NCI-H187 treated with DMSO at 0.1 percent for 48 hours (cell line): ENCODE measurements around the gene HS3ST3B1.

Experiments
- DNase-seq: peaks from one replicate; lab custom pipeline; 2025; lab: John Stamatoyannopoulos, UW

Gene HS3ST3B1

DNA sequence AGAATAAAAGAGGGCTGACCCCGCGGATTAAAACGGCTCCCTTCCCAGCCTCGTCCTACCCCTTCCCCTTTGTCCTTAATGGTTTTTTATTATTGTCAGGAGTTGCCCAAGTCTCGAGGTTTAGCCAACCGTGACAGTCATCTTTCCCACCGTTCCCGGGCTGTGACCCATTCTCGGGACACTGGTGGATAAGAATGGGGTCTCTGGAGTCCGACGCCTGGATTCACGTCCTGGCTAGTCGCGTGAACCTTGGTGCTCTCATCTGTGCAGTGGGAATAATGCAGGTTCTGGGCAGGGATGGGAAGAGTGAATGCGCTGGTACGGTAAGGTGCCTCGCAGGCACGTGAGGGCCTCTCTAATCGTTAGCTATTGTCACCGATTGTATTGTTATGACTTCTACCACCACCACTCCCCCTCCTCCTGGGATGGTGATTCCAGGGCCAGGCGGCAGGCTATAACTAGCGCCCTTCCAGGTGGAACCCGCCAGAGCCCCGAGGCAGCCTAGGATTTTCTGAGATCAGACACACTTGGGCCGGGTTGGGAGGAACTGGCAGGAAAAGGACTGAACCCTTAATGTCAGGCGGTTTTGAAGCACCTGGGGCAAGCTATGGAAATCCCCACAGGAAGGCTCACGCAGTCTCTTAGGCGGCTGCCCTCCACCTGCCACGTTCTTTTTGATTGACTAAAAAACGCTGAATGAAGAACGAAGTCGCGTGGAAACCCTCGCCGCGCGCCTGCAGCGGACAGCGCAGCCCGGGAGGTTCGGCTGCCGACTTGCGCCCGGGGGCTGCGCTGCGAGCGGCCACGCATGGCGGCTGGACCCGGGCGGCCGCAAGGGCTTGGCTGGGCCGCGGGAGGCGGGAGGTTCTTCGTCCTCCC is 2.7 kb downstream of the HS3ST3B1 start:
- DNase-seq, result no peak

DNA sequence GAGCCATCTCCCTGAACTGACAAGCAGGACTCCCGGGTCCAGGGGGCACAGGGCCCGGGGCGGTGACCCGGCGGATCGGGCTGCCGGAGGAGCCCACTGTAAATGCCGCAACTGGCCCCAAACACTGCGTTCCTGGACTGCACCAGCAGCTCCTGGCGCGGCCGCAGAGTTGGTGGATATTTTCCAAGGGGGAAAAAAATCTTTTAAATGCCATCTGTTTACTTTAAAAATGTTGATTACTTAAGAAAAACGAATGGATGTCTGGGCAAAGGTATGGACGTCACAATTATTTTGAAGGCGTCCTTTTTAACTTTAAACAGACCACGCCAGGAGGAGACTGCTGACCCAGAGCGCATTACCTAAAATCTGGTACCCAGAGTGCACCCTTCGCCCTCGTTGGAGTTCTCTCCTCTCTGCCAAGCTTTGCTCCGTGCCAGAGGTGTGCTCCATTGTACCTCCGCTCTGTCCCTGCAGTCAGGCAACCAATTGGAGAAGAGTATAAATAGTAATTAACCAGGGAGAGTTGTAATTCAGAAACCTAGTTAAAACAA is 3.4 kb downstream of the HS3ST3B1 start:
- DNase-seq, result no peak

DNA sequence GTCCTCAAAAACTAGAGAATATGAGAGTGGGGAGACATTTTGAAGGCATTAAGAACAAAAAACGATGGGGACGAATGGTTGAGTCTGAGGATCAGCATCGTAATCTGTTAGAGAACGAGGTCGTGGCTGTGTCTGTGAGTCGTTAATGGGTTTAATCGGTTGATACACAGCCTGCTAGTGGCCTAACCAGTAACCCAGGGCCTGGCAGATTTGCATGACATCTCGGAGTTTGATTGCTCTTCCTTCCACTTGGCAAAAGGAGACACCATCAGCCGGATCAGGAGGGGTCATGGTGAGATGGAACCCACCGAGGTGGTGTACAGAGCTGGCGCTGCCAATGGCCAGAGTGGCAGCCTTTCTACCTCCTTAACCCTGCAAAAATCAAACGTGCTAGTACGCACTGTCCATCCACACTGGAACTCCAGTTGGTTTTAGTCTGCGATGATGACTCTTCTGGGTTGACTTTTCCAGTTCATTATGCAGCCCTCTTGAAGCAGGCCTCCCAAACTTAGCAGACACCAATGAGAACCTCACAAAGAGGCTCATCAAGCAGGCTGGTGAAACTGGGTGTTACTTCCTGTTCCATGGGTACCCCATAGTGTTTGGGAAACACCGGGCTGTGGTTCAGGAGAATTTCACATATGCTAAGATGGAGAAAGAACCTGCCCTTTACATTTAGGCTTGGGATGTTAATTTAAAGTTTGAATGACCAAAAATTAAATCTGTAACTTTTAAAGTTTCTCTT is 4.1 kb downstream of the HS3ST3B1 start:
- no peak for DNase-seq

DNA sequence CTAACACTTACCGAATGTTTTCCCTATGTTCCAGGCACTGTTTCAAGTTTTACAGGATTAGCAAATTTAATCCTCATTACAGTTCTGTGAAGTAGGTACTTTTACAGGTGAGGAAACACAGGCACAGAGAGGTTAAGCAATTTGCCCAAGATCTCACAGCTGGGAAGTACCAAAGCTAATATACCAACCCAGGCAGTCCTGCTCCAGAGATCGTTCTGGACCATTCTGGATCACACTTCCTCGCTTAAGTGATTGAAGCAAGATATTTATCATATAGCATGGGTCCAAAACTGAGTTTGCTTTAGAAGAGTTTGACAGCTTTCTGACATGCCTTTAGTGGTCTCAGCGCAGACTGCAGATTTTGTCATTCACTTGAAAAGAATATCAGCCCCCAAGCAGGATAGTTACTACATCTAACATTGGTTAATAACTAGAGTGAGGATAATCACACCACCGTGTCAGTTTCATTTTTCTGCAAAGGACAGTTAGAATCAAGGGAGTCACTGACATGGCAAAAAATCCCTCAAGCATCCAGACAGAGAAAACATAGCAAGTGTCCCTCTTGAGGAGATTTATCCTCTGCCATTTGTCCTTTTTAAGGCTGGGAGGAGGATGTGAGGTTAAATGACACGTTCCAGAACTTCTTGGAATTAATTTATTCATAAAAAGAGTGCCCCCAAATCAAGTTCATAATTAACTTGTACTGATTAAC is 5.1 kb downstream of the HS3ST3B1 start:
- no peak for DNase-seq

DNA sequence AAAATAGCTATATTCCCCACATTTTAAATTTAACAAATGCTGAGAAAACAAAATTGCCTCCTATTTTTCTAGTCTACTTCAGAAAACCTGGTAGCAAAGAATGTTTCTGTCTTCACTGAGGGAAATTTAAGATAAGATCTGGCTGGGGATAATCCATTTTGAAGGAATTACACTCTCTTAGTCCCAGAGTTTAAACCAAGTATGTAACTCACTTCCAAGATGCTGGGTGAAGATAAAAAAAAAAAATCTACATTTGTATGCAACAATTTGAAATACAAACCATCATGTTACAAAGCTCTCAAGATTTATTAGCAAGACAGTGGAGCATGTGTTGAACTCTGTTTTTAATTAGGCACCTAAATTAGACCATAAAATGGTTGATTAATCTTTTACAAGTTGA is 5.7 kb downstream of the HS3ST3B1 start:
- DNase-seq, result no peak

DNA sequence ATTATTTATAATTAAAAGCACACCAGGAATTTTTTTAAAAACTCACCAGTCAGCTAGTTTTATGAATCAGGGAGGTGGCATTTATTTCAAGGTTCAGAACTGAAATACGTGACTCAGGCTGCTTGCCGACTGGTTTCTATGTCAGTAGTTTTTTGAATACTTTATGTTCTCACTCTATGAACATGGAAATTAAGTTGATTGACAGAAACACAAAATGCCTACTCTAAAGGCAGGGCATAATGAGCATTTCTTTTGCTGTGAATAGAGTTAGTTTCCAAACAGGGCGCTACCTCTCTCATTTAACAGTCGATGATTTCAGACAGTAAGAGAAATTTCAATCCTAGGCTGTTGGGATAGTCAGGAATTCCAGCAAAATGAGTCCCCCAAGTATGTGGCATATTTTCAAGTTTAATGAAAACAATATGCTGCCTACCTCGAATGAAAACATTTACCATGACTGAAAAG is 6.7 kb downstream of the HS3ST3B1 start:
- no peak for DNase-seq

DNA sequence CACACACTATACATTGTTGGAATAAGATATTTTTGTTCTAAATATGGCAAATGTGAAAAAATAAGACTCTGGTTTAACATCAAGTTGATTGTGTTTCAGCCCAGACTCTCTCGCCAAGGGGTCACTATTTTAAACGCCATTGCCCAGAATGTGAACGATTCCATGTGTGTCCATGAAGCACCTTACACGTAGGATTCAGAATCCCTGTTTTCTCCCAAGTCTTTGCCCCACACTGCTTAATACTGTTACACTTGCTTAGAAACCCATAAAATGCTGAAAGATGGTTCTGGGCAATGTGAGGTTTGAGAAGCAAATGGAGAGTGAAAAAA is 7.7 kb downstream of the HS3ST3B1 start:
- DNase-seq, result no peak

DNA sequence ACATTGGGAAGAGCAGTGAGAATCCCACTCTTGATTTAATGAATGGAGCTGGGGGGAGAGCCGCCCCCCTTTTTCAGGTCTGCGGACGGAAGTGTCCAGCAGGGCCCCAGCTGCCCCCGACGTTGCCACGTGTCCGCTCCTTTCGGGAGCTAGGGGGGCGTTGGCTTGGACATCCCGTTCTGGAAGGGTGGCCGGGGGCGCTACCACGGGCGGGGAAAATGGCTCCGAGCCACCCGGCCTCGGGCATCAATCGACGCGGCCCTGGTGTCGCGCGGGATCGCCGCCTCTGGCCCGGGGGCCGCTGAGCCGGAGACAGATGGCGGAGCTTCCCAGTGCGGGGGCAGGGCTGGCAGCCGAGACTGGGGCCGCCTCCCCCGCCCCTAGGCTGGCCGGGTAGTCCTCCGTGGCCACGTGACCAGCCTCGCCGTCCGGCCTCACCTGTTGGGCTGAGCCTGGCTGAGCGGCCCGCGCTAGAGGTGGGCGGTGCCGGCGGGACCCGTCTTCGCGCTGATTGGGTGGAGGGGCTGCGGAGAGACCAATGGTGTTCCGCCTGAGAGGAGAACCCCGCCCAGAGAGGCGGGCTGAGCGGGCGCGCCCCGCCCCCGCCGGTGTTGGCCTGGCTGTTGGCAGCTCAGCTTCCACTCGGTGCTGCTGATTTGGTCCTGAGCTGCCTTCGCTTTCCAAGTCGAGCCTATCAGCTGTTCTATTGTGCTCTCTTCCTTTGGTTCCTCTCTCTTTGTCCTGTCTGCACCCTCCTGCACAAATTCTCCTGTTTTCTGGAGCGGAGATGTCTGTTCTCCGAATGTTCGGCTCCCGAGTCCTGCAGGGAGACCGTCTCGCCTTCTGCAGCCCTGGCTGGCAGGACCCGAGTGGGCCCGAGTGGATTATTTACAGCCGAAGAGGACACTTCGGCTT is 8.3 kb downstream of the HS3ST3B1 start:
- no peak for DNase-seq

DNA sequence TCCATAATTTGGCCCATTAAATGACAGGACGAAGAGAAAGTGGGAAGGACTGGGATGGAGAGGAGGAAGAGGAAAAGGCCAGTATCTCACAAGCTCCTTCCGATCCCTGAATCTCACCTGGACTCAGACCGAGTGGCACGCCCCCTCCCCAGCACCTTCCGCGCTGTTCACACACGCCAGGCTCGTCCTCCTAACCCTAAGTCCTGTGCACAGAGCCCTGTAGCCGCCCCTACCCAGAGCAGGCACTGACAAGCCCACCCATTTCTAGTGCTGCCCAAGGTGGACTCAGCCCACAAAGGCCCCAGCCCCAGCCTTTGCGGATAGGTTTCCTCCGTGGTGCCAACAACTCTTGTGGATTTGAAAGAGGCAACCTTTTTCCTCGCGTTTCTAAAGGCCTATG is 9.2 kb downstream of the HS3ST3B1 start:
- DNase-seq, result no peak

DNA sequence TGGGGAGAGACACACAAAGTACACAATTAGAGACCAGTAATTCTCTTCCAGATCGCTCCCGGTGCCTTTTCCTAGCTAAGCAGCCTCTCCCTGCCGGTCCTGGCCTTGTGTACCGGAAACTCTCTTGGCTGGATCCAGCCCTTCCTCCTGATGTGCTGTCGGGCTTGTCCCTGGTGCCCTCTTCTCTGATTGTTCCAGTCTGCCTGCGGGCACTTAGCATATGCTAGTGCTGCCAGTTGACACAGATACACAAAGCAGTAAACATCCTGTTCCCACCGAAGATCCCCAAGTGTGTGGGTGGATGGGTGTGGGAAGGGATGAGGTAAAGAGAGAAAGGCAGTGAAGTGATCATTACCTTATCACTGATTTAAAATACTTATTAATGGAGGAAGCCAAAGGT is 9.7 kb downstream of the HS3ST3B1 start:
- no peak for DNase-seq

DNA sequence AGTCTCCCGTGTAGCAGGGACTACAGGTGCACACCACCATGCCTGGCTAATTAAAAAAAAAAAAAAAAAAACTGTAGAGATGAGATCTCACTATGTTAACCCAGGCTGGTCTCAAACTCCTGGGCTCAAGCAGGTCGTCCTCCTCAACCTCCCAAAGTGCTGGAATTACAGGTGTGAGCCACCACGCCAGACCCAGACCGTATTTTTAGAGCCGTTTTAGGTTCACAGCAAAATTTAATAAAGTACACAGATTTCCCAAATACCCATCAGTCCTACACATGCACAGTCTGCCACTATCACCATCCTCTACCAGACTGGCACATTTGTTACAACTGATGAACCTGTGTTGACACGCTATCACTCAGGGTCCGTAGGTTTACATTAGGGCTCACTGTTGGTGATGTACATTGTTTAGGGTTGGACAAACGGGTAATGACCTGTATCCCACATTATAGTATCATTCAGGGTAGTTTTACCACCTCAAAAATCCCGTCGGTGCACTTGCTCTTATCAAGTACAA is 10.4 kb downstream of the HS3ST3B1 start:
- no peak for DNase-seq

DNA sequence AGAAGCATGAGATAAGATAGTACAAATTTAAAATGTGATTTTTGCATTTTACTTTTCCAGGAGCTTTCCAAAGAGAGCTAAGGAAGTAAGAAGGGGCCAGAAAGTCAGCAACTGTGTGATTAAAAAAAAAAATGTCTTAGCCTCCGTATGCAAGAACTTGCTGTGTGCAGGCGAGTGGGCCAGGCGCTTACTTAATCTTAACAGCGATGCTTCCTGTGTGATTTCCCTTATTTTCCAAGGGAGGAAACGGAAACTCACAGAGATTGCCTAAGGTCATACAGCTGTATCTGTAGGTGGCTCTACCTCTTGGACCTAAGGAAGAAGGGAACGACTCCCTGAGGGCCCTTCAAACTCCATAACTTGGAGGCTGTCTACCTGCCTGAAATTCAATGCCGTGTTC is 11.1 kb downstream of the HS3ST3B1 start:
- no peak for DNase-seq

DNA sequence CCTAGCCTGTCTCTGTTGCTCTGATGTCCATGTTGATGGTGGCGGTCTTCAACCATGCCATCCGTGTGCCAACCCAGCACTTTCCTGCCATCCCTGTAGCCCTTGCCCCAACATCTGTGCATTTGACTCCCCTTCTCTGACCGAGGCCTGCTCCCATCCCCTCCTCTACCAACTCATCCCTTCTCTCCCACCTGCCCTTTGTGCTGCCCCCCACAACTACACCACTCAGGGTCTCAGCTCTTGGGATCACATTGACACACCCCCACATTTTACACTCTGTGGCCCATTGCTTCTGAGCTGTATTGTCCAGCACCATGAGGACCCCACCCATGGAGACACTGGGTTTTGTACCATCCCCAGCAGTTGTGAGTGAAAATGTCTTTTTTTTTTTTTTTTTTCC is 11.6 kb downstream of the HS3ST3B1 start:
- DNase-seq, result no peak

DNA sequence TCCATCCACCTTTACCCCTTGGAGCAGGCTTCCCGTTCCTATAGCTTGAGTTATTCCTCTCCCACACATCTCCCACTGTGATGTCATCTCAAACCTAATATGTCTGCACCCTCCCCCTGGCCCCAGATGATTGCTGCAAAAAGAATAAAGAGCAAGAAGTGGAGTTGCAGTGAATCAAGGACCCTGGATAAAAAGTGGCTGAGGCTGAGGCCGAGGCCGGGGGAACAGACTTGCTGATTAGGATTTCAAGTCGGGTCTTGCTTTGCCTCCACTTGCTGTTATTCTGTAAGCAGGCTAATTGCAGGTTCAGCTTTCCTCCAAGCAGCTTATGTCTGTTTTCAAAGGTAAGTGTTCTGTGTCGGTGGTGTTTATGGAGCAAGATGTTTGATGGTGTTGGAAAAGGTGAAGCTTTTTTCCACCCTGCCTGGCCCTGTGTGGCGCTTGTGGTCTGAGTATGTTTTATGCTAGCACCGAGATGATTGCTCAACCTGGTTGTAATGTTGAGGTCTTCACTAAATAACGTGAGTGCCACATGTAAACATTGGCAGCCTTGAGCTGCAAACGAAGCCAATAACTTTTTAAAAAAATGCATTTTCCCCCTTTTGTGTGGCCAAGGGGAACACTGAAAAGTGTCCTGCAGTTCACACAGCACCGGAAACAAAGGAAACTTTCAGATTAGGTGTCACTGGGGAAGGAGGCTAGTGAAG is 15.4 kb downstream of the HS3ST3B1 start:
- no peak for DNase-seq

DNA sequence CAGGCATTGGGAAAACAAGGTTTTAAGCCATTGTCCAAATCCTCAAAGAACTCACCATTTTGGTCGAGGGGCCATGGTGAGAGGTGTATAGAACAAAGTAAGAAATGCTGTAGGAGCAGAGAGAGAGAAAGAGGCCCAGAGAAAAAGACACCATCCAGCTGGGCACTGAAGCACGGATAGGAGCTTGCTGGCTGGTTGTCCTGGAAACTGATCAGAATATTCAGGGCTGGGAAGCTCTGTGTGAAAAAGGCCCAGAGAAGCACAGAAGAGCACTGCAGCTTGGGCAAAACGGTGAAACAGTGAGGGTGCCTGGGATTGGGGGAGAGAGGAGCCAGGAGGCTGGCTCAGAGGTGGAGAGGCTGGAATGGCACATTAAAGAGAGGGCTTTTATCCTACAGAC is 16.5 kb downstream of the HS3ST3B1 start:
- DNase-seq, result no peak

DNA sequence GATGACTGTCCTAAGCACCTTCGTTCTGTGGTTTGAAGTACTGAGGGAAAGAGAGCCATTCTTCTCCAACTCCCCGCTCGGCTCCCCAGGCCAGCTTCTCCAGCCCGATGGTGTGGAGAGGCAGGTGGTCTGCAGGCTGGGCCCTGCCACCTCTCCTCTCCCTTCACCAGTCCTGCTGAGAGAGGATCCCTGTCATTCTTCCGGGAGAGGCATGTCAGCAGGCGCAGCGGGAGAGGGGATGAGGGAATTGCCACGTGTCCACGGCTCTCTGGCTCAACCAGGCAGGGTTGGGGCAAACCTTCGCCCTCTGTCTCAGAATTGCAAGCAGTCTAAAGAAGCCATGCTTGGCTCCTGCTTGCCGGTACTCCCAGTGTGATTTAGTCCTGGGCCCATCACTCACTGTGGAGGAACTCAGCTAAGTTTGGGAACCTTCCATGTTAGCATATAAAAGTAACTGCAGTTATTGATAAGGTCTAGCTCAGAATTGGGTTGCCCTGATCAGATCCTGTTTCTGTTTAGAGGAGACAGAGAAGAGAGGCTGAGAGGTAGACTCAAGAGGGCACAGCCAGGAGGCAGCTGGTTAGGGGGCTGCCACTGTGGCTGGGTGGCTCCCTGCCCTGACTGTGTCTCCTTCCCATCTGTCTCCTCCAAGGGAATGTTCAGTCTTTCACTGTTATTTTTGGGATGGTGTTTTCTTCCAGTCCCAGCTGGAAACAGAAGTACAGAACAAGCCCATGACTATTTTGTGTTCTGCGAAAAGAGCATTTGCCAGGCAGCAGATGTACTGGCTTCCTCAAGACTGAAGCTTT is 17.4 kb downstream of the HS3ST3B1 start:
- DNase-seq, result no peak

DNA sequence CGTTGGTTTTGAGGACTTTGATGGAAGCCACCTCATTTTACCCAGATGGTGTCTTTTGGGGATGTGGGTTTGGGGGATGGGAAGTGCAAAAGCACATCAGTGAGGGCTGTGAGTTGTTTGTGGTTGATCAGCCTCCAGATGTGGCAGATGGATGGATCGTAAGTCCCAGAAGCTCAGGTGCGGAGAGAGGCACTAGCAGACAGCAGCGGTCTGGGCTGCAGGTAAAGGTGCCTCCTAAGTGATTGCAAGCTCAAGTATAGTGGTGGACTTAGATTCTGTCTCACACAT is 18.0 kb downstream of the HS3ST3B1 start:
- DNase-seq, result no peak

DNA sequence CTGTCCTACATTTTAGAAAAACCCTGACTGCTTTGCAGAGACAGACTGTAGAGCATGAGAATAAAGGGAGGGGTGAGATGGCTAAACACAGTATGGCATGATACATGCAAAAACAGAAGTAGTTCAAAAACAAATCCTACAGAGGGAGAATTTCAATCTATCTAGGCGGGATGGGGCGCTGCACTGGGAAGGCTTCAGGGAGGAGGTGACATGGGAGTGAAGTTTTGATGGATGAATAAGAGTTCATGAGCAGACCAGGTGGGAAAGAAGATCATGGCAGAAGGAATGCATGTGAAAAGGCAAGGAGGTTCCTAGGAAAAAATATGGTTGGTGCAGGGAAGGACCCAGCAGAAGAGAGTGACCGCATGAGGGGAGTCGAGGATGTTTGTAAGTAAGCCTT is 19.2 kb downstream of the HS3ST3B1 start:
- DNase-seq, result no peak

DNA sequence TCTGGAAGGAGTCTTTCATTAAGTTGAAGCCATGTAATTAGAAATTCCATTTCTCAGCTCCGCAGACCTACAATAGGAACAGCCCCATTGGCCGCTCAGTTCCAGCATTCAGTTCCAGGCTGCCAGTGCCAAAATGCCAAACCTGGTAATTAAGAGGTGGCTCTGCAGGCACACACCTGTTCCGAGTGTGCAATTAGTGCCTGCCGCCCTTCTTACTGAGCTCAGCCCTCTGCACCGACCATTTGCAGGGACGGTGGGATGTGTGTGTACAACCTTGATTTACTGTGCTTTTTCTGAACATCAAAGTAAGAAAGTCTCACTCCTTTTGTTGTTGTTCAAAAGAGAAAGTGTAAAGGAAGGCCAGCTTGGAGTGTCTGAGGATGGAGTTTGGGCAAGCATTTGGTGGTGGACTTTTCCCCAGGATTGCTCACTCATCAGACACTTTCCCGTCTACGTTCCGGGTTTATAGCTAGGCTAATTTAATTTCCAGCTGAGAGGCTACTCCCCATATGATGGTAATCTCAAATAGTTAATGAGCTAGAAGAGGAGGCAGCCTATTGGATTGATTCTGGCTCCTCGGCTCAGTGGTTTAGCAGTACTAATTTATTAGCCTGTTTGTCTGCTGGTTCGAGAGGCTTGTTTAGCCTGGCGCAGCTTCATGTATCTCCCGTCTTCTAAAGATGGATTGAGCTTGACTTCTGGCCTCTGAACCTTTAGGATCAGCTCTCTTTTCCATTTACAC is 20.0 kb downstream of the HS3ST3B1 start:
- no peak for DNase-seq
